Measurements from ENCODE around the gene INPP4A. TPM values are rescaled to one million over a fixed set of nuclear protein-coding genes. Genes with fewer than 3 reads are reported as not detected.

INPP4A gene
- polyA plus RNA-seq, 2 of the 4 experiments (the other 2 are of a cell fraction) = 9.4 to 16.0 TPM

GRCh38 chr2:98588880-98589431 is 144.3 kb downstream of the INPP4A start:
- no peak for FAIRE-seq
- CTCF ChIA-PET = no interaction called here
- 89% methylated on average over 4 of the region's 4 CpGs for WGBS (ENCODE audit: missing lambda C conversion rate)

GRCh38 chr2:98589489-98589888 is 144.8 kb downstream of the INPP4A start:
- ATAC-seq (no peak), FAIRE-seq (no peak), DNase-seq (ENCODE audit: low read depth in 1 of 2, low spot score in 1 of 2) (no peak)
- Histone ChIP-seq H3K4me1 (no peaks in the 10 kb centered on the region), H3K27ac (no peak overlapping the region), H3K4me3 (no peak overlapping the region), H3K9me3 (no peaks in the 10 kb centered on the region), H3K4me2 (no peak overlapping the region)
- ChIA-PET POLR2A (no interaction called here), CTCF (no interaction called here)
- WGBS (ENCODE audit: missing lambda C conversion rate) = 93% methylated on average over 4 of the region's 4 CpGs
- TF ChIP-seq RARB (CRISPR knock-in tag; IDR thresholded peaks at IDR 0.05) (no peak), HMGXB4 (CRISPR knock-in tag; IDR thresholded peaks at IDR 0.05; ENCODE audit: borderline replicate concordance) (no peak), USF2 (IDR thresholded peaks at IDR 0.05) (no peak), ELK1 (IDR thresholded peaks at IDR 0.05; ENCODE audit: low read depth, low read length) (no peak), ZFP36 (IDR thresholded peaks at IDR 0.05; ENCODE audit: borderline replicate concordance, partially characterized antibody) (no peak), NPAS2 (CRISPR knock-in tag; IDR thresholded peaks at IDR 0.05; ENCODE audit: borderline replicate concordance) (no peak), CHD2 (IDR thresholded peaks at IDR 0.05; ENCODE audit: low read length, partially characterized antibody) (no peak), RFX5 (IDR thresholded peaks at IDR 0.05) (no peak)

More at GRCh38 chr2:98588880-98589431, 144.3 kb downstream of the INPP4A start:
- Histone ChIP-seq H3K27ac (no peak overlapping the region), H3K9me3 (no peaks in the 10 kb centered on the region), H3K4me1 (no peaks in the 10 kb centered on the region), H3K4me2 (no peak overlapping the region), H3K4me3 (no peak overlapping the region)
- TF ChIP-seq BCL3 (IDR thresholded peaks at IDR 0.05) = no peak
- TF ChIP-seq RCOR1 (IDR thresholded peaks at IDR 0.05; ENCODE audit: low read depth, low read length) = no peak
- no peak for TF ChIP-seq POLR2AphosphoS2 (conservative IDR thresholded peaks at IDR 0.05; ENCODE audit: low read length)
- no peak for TF ChIP-seq FOSB (CRISPR knock-in tag; IDR thresholded peaks at IDR 0.05)
- TF ChIP-seq MYC (IDR thresholded peaks at IDR 0.05; ENCODE audit: borderline replicate concordance, low read length) = no peak
- TF ChIP-seq ESRRA (IDR thresholded peaks at IDR 0.05; ENCODE audit: borderline replicate concordance, low read length) = no peak
- TF ChIP-seq BHLHE40 (IDR thresholded peaks at IDR 0.05; ENCODE audit: low read depth, low read length) = no peak
- no peak for TF ChIP-seq CHD4 (IDR thresholded peaks at IDR 0.05; ENCODE audit: borderline replicate concordance)
- TF ChIP-seq CTCF (IDR thresholded peaks at IDR 0.05) = no peak
- TF ChIP-seq ELK1 (IDR thresholded peaks at IDR 0.05; ENCODE audit: low read depth, low read length) = no peak
- TF ChIP-seq RFX5 (IDR thresholded peaks at IDR 0.05) = no peak
- no peak for TF ChIP-seq EHF (CRISPR knock-in tag; IDR thresholded peaks at IDR 0.05)
- TF ChIP-seq E2F6 (IDR thresholded peaks at IDR 0.05; ENCODE audit: borderline replicate concordance, low read depth) = no peak
- TF ChIP-seq PBX3 (IDR thresholded peaks at IDR 0.05) = no peak
- DNase-seq (ENCODE audit: low read depth in 1 of 2, low spot score in 1 of 2) (no peak), ATAC-seq (no peak)
- POLR2A ChIA-PET = no interaction called here
